ENCODE data around the gene VSIG4.

The VSIG4 gene

GRCh38 chrX:66021765-66022631, 17.9 kb downstream of the VSIG4 start:
- no peak for DNase-seq (ENCODE audit: extremely low spot score)
- TF ChIP-seq ZNF384 (IDR thresholded peaks at IDR 0.05) (no peak), BHLHE40 (IDR thresholded peaks at IDR 0.05; ENCODE audit: borderline replicate concordance) (no peak), LEF1 (IDR thresholded peaks at IDR 0.05; ENCODE audit: borderline replicate concordance) (no peak), SP1 (IDR thresholded peaks at IDR 0.05) (no peak)
- CTCF ChIA-PET, result no interaction called here
- POLR2A ChIA-PET, result no interaction called here

- TF ChIP-seq FOXA1 (IDR thresholded peaks at IDR 0.05) (no peak), SUZ12 (IDR thresholded peaks at IDR 0.05) (no peak), FOXM1 (IDR thresholded peaks at IDR 0.05; ENCODE audit: borderline replicate concordance) (no peak), LEF1 (IDR thresholded peaks at IDR 0.05; ENCODE audit: borderline replicate concordance) (no peak)
- ChIA-PET POLR2A (no interaction called here), CTCF (no interaction called here)
- DNase-seq (ENCODE audit: extremely low spot score), result no peak
These were observed 18.5 kb downstream of the VSIG4 start for GRCh38 chrX:66021401-66021764.

- no peak for TF ChIP-seq SUZ12 (IDR thresholded peaks at IDR 0.05)
- no peak for TF ChIP-seq PKNOX1 (IDR thresholded peaks at IDR 0.05)
- TF ChIP-seq LEF1 (IDR thresholded peaks at IDR 0.05; ENCODE audit: borderline replicate concordance), result no peak
- TF ChIP-seq SP1 (IDR thresholded peaks at IDR 0.05), result no peak
- TF ChIP-seq CTBP1 (IDR thresholded peaks at IDR 0.05; ENCODE audit: borderline replicate concordance), result no peak
- no peak for TF ChIP-seq NFRKB (IDR thresholded peaks at IDR 0.05)
- TF ChIP-seq ZNF384 (IDR thresholded peaks at IDR 0.05), result no peak
- no peak for TF ChIP-seq FOXM1 (IDR thresholded peaks at IDR 0.05; ENCODE audit: borderline replicate concordance)
- TF ChIP-seq FOXK2 (IDR thresholded peaks at IDR 0.05), result no peak
- no peak for TF ChIP-seq FOXA1 (IDR thresholded peaks at IDR 0.05)
- no peak for TF ChIP-seq L3MBTL2 (conservative IDR thresholded peaks at IDR 0.05)
- no peak for TF ChIP-seq ELF4 (IDR thresholded peaks at IDR 0.05)
- no peak for TF ChIP-seq BHLHE40 (IDR thresholded peaks at IDR 0.05; ENCODE audit: borderline replicate concordance)
- TF ChIP-seq HDGF (IDR thresholded peaks at IDR 0.05; ENCODE audit: borderline replicate concordance), result no peak
- TF ChIP-seq ARNT (IDR thresholded peaks at IDR 0.05), result no peak
- no peak for TF ChIP-seq TARDBP (IDR thresholded peaks at IDR 0.05)
- DNase-seq (ENCODE audit: extremely low spot score), result no peak
- CTCF ChIA-PET, result no interaction called here
- POLR2A ChIA-PET, result no interaction called here
These were observed 19.1 kb downstream of the VSIG4 start for GRCh38 chrX:66020631-66021334.

- no peak for DNase-seq (ENCODE audit: extremely low spot score)
- CTCF ChIA-PET, result no interaction called here
- POLR2A ChIA-PET, result no interaction called here
- no peak for TF ChIP-seq ARNT (IDR thresholded peaks at IDR 0.05)
- no peak for TF ChIP-seq NFRKB (IDR thresholded peaks at IDR 0.05)
- TF ChIP-seq SUZ12 (IDR thresholded peaks at IDR 0.05), result no peak
- no peak for TF ChIP-seq TARDBP (IDR thresholded peaks at IDR 0.05)
- TF ChIP-seq BHLHE40 (IDR thresholded peaks at IDR 0.05; ENCODE audit: borderline replicate concordance), result no peak
- TF ChIP-seq SP1 (IDR thresholded peaks at IDR 0.05), result no peak
- no peak for TF ChIP-seq FOXM1 (IDR thresholded peaks at IDR 0.05; ENCODE audit: borderline replicate concordance)
- TF ChIP-seq ZNF384 (IDR thresholded peaks at IDR 0.05), result no peak
- TF ChIP-seq HDGF (IDR thresholded peaks at IDR 0.05; ENCODE audit: borderline replicate concordance), result no peak
These were observed 19.9 kb downstream of the VSIG4 start for GRCh38 chrX:66019974-66020373.

- no peak for TF ChIP-seq TARDBP (IDR thresholded peaks at IDR 0.05)
- TF ChIP-seq ZNF384 (IDR thresholded peaks at IDR 0.05), result no peak
- no peak for TF ChIP-seq L3MBTL2 (conservative IDR thresholded peaks at IDR 0.05)
- no peak for TF ChIP-seq BHLHE40 (IDR thresholded peaks at IDR 0.05; ENCODE audit: borderline replicate concordance)
- no peak for TF ChIP-seq FOXM1 (IDR thresholded peaks at IDR 0.05; ENCODE audit: borderline replicate concordance)
- no peak for TF ChIP-seq ELF4 (IDR thresholded peaks at IDR 0.05)
- TF ChIP-seq HDGF (IDR thresholded peaks at IDR 0.05; ENCODE audit: borderline replicate concordance), result no peak
- no peak for TF ChIP-seq SUZ12 (IDR thresholded peaks at IDR 0.05)
- TF ChIP-seq FOXK2 (IDR thresholded peaks at IDR 0.05), result no peak
- TF ChIP-seq SP1 (IDR thresholded peaks at IDR 0.05), result no peak
- no peak for TF ChIP-seq CTBP1 (IDR thresholded peaks at IDR 0.05; ENCODE audit: borderline replicate concordance)
- POLR2A ChIA-PET, result no interaction called here
- DNase-seq (ENCODE audit: extremely low spot score), result no peak
- CTCF ChIA-PET, result no interaction called here
These were observed 20.6 kb downstream of the VSIG4 start for GRCh38 chrX:66019310-66019652.

GRCh38 chrX:66018585-66019309, 21.1 kb downstream of the VSIG4 start:
- no peak for DNase-seq (ENCODE audit: extremely low spot score)
- TF ChIP-seq FOXK2 (IDR thresholded peaks at IDR 0.05) (no peak), FOXM1 (IDR thresholded peaks at IDR 0.05; ENCODE audit: borderline replicate concordance) (no peak), BHLHE40 (IDR thresholded peaks at IDR 0.05; ENCODE audit: borderline replicate concordance) (no peak), SP1 (IDR thresholded peaks at IDR 0.05) (no peak), HDGF (IDR thresholded peaks at IDR 0.05; ENCODE audit: borderline replicate concordance) (no peak)
- POLR2A ChIA-PET, result no interaction called here
- CTCF ChIA-PET, result no interaction called here

- TF ChIP-seq ELF4 (IDR thresholded peaks at IDR 0.05), result no peak
- TF ChIP-seq FOXK2 (IDR thresholded peaks at IDR 0.05), result no peak
- TF ChIP-seq ARNT (IDR thresholded peaks at IDR 0.05), result no peak
- TF ChIP-seq SUZ12 (IDR thresholded peaks at IDR 0.05), result no peak
- no peak for TF ChIP-seq FOXA1 (IDR thresholded peaks at IDR 0.05)
- no peak for TF ChIP-seq L3MBTL2 (conservative IDR thresholded peaks at IDR 0.05)
- TF ChIP-seq PKNOX1 (IDR thresholded peaks at IDR 0.05), result no peak
- TF ChIP-seq LEF1 (IDR thresholded peaks at IDR 0.05; ENCODE audit: borderline replicate concordance), result no peak
- TF ChIP-seq BHLHE40 (IDR thresholded peaks at IDR 0.05; ENCODE audit: borderline replicate concordance), result no peak
- no peak for TF ChIP-seq TARDBP (IDR thresholded peaks at IDR 0.05)
- no peak for TF ChIP-seq NFRKB (IDR thresholded peaks at IDR 0.05)
- TF ChIP-seq HDGF (IDR thresholded peaks at IDR 0.05; ENCODE audit: borderline replicate concordance), result no peak
- no peak for TF ChIP-seq SP1 (IDR thresholded peaks at IDR 0.05)
- TF ChIP-seq ZNF384 (IDR thresholded peaks at IDR 0.05), result no peak
- TF ChIP-seq CTBP1 (IDR thresholded peaks at IDR 0.05; ENCODE audit: borderline replicate concordance), result no peak
- POLR2A ChIA-PET, result no interaction called here
These were observed 22.2 kb downstream of the VSIG4 start for GRCh38 chrX:66017659-66018170.

More at GRCh38 chrX:66017659-66018170, 22.2 kb downstream of the VSIG4 start:
- CTCF ChIA-PET, result no interaction called here
- no peak for DNase-seq (ENCODE audit: extremely low spot score)

Data from HEK293T (cell line).